ENCODE data around the gene GPR17.

The GPR17 gene

DNA sequence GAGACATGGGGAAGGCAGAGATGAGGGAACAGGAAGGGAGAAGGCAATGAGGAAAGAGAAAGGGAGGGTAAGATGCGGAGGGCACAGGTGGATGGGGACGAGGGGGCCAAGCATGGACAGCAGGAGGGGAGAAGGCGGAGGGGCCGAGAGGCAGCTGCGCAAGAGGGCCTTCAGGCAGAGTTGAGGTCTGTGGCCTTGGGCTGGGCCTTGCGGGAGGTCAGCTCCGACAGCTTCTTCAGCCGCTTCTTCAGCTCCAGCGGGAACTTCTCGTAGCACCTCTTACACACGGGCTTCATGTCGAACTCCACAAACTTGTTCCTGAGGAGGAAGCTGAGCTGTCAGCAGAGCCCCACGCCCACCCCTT, 6.9 kb upstream of the GPR17 start:
- no peak overlapping the region for H3K4me3 ChIP-seq (ENCODE audit: low read length)
- peaks cover 14% of the 10 kb centered on the region for H3K4me1 ChIP-seq (ENCODE audit: control insufficient read depth, insufficient read depth, low read length)

DNA sequence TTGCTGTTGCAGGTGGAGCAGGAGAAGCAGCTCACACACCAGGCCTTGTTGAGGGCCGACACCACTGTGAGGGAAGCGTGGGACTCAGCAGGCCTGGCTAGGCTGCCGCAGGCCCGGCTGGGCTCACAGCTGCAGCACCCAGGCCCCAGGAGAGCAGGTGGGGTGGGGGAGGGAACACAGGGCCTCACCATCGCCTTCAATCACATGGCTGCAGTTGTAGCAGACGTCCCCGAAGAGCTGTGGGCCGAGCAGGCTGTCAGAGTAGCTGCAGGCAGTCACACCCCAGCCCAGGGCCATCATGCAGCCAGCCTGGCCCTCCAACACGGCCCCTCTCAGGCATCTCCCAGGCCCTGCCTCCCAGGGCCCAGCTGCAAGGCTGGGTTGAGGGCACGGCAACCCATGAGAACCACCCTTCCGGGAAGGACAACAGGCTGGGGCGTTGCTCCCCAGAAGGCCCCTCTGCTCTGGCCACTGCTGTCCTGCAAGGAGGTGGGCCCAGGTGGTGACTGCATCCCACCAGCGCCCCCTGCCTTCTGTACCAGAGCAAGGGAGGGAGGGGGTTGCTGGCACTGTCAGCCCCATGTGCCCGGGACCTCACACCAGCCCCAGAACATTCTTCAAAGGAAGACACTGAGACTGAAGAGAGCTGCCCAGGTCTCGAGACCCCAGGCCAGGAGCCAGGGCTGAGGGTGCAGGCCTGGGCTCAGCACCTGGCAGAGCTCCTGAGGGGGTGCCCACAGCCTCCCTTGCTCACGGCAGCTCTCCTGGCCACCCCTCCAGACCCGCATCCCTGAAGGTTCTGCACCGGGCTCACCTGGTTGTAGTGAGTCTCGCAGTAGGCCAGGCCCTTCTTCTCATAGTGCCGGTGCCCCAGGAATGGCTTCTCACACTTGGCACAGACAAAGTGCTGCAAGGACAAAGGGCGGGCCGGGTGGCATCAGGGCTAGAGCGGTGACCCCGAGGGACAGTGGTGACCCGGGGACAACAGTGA, 5.6 kb upstream of the GPR17 start:
- Histone ChIP-seq H3K4me3 (ENCODE audit: low read length) (no peak overlapping the region), H3K4me1 (ENCODE audit: control insufficient read depth, insufficient read depth, low read length) (peaks cover 14% of the 10 kb centered on the region), H3K9ac (ENCODE audit: low read length) (no peak overlapping the region), H3K36me3 (ENCODE audit: control insufficient read depth, insufficient read depth, low read length, severe bottlenecking) (no peaks in the 10 kb centered on the region), H3K9me3 (ENCODE audit: control insufficient read depth, low read length) (no peaks in the 10 kb centered on the region), H3K27me3 (replicated peaks; ENCODE audit: control insufficient read depth, insufficient read depth, low read length) (no peaks in the 10 kb centered on the region)
- DNase-seq (ENCODE audit: low read depth) = no peak

More for the DNA sequence above, 6.9 kb upstream of the GPR17 start:
- H3K27me3 ChIP-seq (replicated peaks; ENCODE audit: control insufficient read depth, insufficient read depth, low read length) = no peaks in the 10 kb centered on the region
- H3K9me3 ChIP-seq (ENCODE audit: control insufficient read depth, low read length) = no peaks in the 10 kb centered on the region
- H3K36me3 ChIP-seq (ENCODE audit: control insufficient read depth, insufficient read depth, low read length, severe bottlenecking) = no peaks in the 10 kb centered on the region
- DNase-seq (ENCODE audit: low read depth) = no peak
- H3K9ac ChIP-seq (ENCODE audit: low read length) = no peak overlapping the region

DNA sequence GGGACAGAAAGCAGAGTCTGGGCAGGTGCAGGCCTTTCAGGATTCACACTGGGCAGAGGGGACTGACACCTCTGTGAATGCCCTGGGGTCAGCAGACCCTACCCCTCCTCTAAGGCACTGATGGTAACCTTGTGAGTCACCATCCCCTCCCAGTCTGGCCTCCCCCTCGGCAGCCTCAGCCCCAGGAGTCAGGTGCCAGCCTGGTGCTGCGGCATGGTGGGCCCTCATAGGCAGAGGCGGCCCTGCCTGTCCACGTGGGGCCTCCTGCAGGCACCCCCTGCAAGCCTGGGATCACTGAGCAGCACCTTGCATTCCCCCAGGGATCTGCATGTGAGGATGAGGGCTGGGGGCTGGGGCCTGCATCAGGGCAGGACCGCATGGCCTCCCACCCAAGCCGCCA, 4.8 kb upstream of the GPR17 start:
- no peak for DNase-seq (ENCODE audit: low read depth)
- Histone ChIP-seq H3K9me3 (ENCODE audit: control insufficient read depth, low read length) (no peaks in the 10 kb centered on the region), H3K27me3 (replicated peaks; ENCODE audit: control insufficient read depth, insufficient read depth, low read length) (no peaks in the 10 kb centered on the region), H3K4me3 (ENCODE audit: low read length) (no peak overlapping the region), H3K4me1 (ENCODE audit: control insufficient read depth, insufficient read depth, low read length) (peaks cover 14% of the 10 kb centered on the region), H3K36me3 (ENCODE audit: control insufficient read depth, insufficient read depth, low read length, severe bottlenecking) (no peaks in the 10 kb centered on the region), H3K9ac (ENCODE audit: low read length) (no peak overlapping the region)

DNA sequence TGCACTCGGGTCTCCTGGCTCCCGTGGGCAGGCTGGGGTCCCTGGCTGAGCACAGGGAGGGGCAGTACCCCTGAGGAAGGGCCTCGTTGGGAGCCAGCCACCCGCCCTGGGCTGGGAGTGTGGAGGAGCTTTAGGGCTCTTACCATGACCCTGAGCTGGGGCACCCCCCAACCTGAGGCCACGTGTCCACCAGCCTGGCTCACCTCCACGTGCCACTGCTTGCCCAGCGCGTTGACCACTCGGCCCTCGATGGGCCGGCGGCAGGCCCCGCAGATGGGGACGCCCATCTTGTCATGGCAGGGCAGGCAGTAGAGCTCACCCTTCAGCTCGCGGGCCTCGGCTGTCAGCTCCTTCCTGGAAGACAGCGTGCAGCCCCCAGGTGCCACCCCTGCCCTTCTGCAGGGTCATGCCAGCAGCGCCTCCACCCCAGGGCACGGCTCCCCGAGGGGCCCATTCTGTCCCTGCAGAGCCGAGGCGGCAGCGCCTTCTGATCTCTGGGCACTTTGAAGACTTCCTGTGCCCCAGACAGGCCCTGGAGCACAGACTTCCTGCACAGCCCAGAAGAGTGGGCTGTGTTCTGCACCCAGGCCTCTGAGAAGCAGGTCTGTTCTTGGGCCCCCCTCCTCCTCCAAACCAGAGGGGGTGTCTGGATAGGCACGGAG, 4.0 kb upstream of the GPR17 start:
- DNase-seq (ENCODE audit: low read depth) = no peak

GRCh38 chr2:127642706-127643438, 3.1 kb upstream of the GPR17 start:
- no peak overlapping the region for H3K4me3 ChIP-seq (ENCODE audit: low read length)
- peaks cover 11% of the 10 kb centered on the region for H3K4me1 ChIP-seq (ENCODE audit: control insufficient read depth, insufficient read depth, low read length)
- DNase-seq (ENCODE audit: low read depth) = no peak
- no peak overlapping the region for H3K9ac ChIP-seq (ENCODE audit: low read length)
- H3K9me3 ChIP-seq (ENCODE audit: control insufficient read depth, low read length) = no peaks in the 10 kb centered on the region
- H3K27me3 ChIP-seq (replicated peaks; ENCODE audit: control insufficient read depth, insufficient read depth, low read length) = no peaks in the 10 kb centered on the region
- no peaks in the 10 kb centered on the region for H3K36me3 ChIP-seq (ENCODE audit: control insufficient read depth, insufficient read depth, low read length, severe bottlenecking)

More for the DNA sequence above, 4.0 kb upstream of the GPR17 start:
- no peaks in the 10 kb centered on the region for H3K36me3 ChIP-seq (ENCODE audit: control insufficient read depth, insufficient read depth, low read length, severe bottlenecking)
- H3K27me3 ChIP-seq (replicated peaks; ENCODE audit: control insufficient read depth, insufficient read depth, low read length) = no peaks in the 10 kb centered on the region
- peaks cover 16% of the 10 kb centered on the region for H3K4me1 ChIP-seq (ENCODE audit: control insufficient read depth, insufficient read depth, low read length)
- H3K4me3 ChIP-seq (ENCODE audit: low read length) = no peak overlapping the region
- no peak overlapping the region for H3K9ac ChIP-seq (ENCODE audit: low read length)
- no peaks in the 10 kb centered on the region for H3K9me3 ChIP-seq (ENCODE audit: control insufficient read depth, low read length)

DNA sequence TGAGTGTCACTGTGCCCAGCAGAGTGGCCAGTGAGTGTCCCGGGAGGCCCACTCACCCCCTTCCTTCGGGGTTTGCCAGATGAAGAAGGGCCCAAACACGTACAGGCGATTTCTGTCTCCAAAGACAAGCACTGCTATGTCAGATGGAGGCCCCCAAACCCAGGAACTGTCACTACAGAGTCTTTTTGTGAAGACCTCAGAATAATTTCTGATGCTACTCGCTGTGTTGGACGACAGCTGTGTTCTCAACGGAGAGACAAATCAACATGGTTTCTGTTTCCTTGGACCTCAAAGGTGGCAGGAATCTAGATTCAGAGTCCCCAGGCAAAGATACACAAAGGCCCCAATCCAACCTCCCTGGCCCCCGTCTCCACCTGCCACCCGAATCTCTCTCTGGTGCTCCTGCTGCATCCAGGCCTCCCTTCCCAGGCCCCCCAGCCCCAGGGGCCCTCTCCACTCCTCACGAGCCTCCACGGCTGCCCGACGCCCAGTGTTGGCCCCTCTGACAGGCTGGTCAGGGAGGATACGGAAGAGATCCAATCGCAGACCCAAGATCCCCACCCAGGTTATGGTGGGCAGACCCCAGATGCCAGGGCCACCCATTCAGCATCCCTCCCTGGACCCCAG, 2.4 kb upstream of the GPR17 start:
- no peaks in the 10 kb centered on the region for H3K27me3 ChIP-seq (replicated peaks; ENCODE audit: control insufficient read depth, insufficient read depth, low read length)
- DNase-seq (ENCODE audit: low read depth) = no peak
- no peaks in the 10 kb centered on the region for H3K36me3 ChIP-seq (ENCODE audit: control insufficient read depth, insufficient read depth, low read length, severe bottlenecking)
- H3K9ac ChIP-seq (ENCODE audit: low read length) = no peak overlapping the region
- peaks cover 9% of the 10 kb centered on the region for H3K4me1 ChIP-seq (ENCODE audit: control insufficient read depth, insufficient read depth, low read length)
- no peaks in the 10 kb centered on the region for H3K9me3 ChIP-seq (ENCODE audit: control insufficient read depth, low read length)
- H3K4me3 ChIP-seq (ENCODE audit: low read length) = no peak overlapping the region

- Histone ChIP-seq H3K27me3 (replicated peaks; ENCODE audit: control insufficient read depth, insufficient read depth, low read length) (no peaks in the 10 kb centered on the region), H3K4me1 (ENCODE audit: control insufficient read depth, insufficient read depth, low read length) (peaks cover 11% of the 10 kb centered on the region), H3K9ac (ENCODE audit: low read length) (no peak overlapping the region), H3K9me3 (ENCODE audit: control insufficient read depth, low read length) (no peaks in the 10 kb centered on the region), H3K4me3 (ENCODE audit: low read length) (no peak overlapping the region), H3K36me3 (ENCODE audit: control insufficient read depth, insufficient read depth, low read length, severe bottlenecking) (no peaks in the 10 kb centered on the region)
- no peak for DNase-seq (ENCODE audit: low read depth)
These were observed 1.6 kb upstream of the GPR17 start for GRCh38 chr2:127644066-127645025.

DNA sequence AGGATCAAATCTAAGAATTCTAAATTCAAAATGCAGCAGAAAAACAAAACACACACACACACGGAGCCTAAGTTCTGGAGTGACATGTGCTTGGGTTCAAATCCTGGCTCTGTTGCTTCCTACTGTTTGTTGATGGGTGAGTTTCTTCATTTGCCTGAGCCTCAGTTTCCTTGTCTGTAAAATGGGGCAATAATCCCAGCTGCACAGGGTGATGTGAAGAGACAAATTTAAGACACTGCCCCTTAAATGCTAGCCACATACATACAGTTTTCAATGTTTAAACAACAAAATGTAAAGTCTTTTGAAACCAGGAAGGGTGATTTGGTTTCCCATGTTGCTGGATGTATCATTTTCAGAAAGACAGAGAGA, 943 bp upstream of the GPR17 start:
- Histone ChIP-seq H3K4me1 (ENCODE audit: control insufficient read depth, insufficient read depth, low read length) (peaks cover 14% of the 10 kb centered on the region), H3K9ac (ENCODE audit: low read length) (no peak overlapping the region), H3K4me3 (ENCODE audit: low read length) (no peak overlapping the region), H3K36me3 (ENCODE audit: control insufficient read depth, insufficient read depth, low read length, severe bottlenecking) (no peaks in the 10 kb centered on the region), H3K27me3 (replicated peaks; ENCODE audit: control insufficient read depth, insufficient read depth, low read length) (no peaks in the 10 kb centered on the region), H3K9me3 (ENCODE audit: control insufficient read depth, low read length) (no peaks in the 10 kb centered on the region)
- DNase-seq (ENCODE audit: low read depth) = no peak

DNA sequence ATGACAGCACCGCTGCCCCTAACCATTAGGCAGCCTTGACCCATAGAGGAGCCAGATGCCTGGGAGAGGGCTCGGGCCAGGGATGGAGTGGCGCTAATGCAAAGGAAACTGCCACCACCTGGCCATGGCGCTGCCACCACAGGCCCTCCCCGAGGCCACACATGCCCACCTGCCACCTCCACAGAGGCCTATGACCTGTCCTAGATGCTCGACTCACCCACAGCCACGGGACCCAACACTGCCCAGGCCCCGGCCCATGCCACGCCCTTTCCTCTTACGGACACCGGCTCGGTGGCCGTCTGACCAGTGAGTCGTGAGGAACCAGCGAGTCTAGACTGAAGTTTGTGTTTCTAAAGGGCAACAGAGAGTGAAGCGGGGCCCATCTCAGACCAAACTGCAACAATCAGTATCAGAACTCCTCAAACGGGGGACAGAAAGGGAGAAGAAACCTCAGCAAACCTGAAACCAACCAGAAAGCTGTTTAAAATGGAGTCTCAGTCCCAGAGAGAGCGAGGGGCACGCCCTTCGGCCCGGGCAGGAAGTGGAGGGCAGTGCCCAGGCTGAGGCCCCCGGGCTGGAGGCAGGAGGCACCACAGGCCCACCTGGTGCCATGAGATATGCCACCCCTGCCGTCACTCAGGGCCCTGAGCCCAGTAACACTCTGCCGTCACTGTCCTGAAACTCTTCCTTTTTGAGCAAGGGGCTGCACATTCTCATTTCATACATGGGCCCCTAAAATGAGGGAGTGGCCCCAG, 711 bp downstream of the GPR17 start:
- Histone ChIP-seq H3K36me3 (ENCODE audit: control insufficient read depth, insufficient read depth, low read length, severe bottlenecking) (no peaks in the 10 kb centered on the region), H3K9ac (ENCODE audit: low read length) (no peak overlapping the region), H3K4me3 (ENCODE audit: low read length) (no peak overlapping the region), H3K27me3 (replicated peaks; ENCODE audit: control insufficient read depth, insufficient read depth, low read length) (no peaks in the 10 kb centered on the region), H3K9me3 (ENCODE audit: control insufficient read depth, low read length) (no peaks in the 10 kb centered on the region), H3K4me1 (ENCODE audit: control insufficient read depth, insufficient read depth, low read length) (peaks cover 14% of the 10 kb centered on the region)
- DNase-seq (ENCODE audit: low read depth) = no peak
